ENCODE measurements around the gene ZNF33A. TPM values are rescaled to one million over a fixed set of nuclear protein-coding genes. Genes with fewer than 3 reads are reported as not detected.
A peak's percentile ranks its signal among the peaks of the same experiment; 100 is the strongest.
"Not testable (repeated sequence)": the region's sequence is repeated elsewhere in the genome, so short reads cannot be mapped to it uniquely, and the experiment has no call there.

ZNF33A gene
- total RNA-seq, 1 donor from 2014 or later = 19.0 TPM

GRCh38 chr10:38007991-38008390 lies 2.5 kb upstream of the ZNF33A start:
- H3K27ac Mint-ChIP-seq = no peak overlapping the region
- H3K9me3 Mint-ChIP-seq = no peaks in the 10 kb centered on the region
- no peaks in the 10 kb centered on the region for H3K27me3 Mint-ChIP-seq

GRCh38 chr10:38016354-38016753 lies 5.9 kb downstream of the ZNF33A start:
- Mint-ChIP-seq H3K27ac (no peak overlapping the region), H3K27me3 (no peaks in the 10 kb centered on the region), H3K4me3 (no peak overlapping the region), H3K9me3 (peaks cover 25% of the 10 kb centered on the region), H3K4me1 (peaks cover 10% of the 10 kb centered on the region), H3K36me3 (ENCODE audit: low read depth) (peaks cover 73% of the 10 kb centered on the region)
- intact Hi-C loops (cut with micrococcal nuclease) = no loop called here
- DNase-seq = no peak

More at GRCh38 chr10:38007991-38008390, 2.5 kb upstream of the ZNF33A start:
- no peak for DNase-seq
- peaks cover 17% of the 10 kb centered on the region for H3K4me1 Mint-ChIP-seq
- H3K36me3 Mint-ChIP-seq (ENCODE audit: low read depth) = peaks cover 9% of the 10 kb centered on the region
- H3K4me3 Mint-ChIP-seq = no peak overlapping the region
- intact Hi-C loops (cut with micrococcal nuclease) = no loop called here

GRCh38 chr10:38019124-38019523 lies 8.6 kb downstream of the ZNF33A start:
- Mint-ChIP-seq H3K36me3 (ENCODE audit: low read depth) (peaks cover 87% of the 10 kb centered on the region), H3K9me3 (peaks cover 25% of the 10 kb centered on the region)
- H3K4me3 Mint-ChIP-seq; H3K27ac Mint-ChIP-seq; DNase-seq; intact Hi-C loops (cut with micrococcal nuclease); H3K4me1 Mint-ChIP-seq; H3K27me3 Mint-ChIP-seq: not testable (repeated sequence)

- H3K27ac Mint-ChIP-seq = peak overlapping the region; percentile 65
- H3K4me1 Mint-ChIP-seq = peaks cover 15% of the 10 kb centered on the region
- intact Hi-C loops (cut with micrococcal nuclease) = no loop called here
- H3K4me3 Mint-ChIP-seq = no peak overlapping the region
- H3K27me3 Mint-ChIP-seq = no peaks in the 10 kb centered on the region
- H3K9me3 Mint-ChIP-seq = peaks cover 28% of the 10 kb centered on the region
- peaks cover 92% of the 10 kb centered on the region for H3K36me3 Mint-ChIP-seq (ENCODE audit: low read depth)
- no peak for DNase-seq
Observed at GRCh38 chr10:38025283-38025682, 14.8 kb downstream of the ZNF33A start.

GRCh38 chr10:38027986-38028385 lies 17.5 kb downstream of the ZNF33A start:
- no peaks in the 10 kb centered on the region for H3K27me3 Mint-ChIP-seq
- peaks cover 89% of the 10 kb centered on the region for H3K36me3 Mint-ChIP-seq (ENCODE audit: low read depth)
- no peak overlapping the region for H3K27ac Mint-ChIP-seq
- H3K4me1 Mint-ChIP-seq = peaks cover 15% of the 10 kb centered on the region
- DNase-seq = no peak
- intact Hi-C loops (cut with micrococcal nuclease) = no loop called here
- no peak overlapping the region for H3K4me3 Mint-ChIP-seq
- peaks cover 22% of the 10 kb centered on the region for H3K9me3 Mint-ChIP-seq

- intact Hi-C loops (cut with micrococcal nuclease) = no loop called here
- DNase-seq = no peak
- Mint-ChIP-seq H3K4me3 (no peak overlapping the region), H3K36me3 (ENCODE audit: low read depth) (peaks cover 82% of the 10 kb centered on the region), H3K27ac (no peak overlapping the region), H3K9me3 (peaks cover 13% of the 10 kb centered on the region), H3K4me1 (peaks cover 6% of the 10 kb centered on the region), H3K27me3 (no peaks in the 10 kb centered on the region)
Observed at GRCh38 chr10:38032886-38033285, 22.4 kb downstream of the ZNF33A start.

- no peak for DNase-seq
- Mint-ChIP-seq H3K4me3 (peak overlapping the region; percentile 91), H3K36me3 (ENCODE audit: low read depth) (peaks cover 67% of the 10 kb centered on the region), H3K9me3 (peaks cover 12% of the 10 kb centered on the region), H3K4me1 (peaks cover 18% of the 10 kb centered on the region), H3K27ac (peak overlapping the region; percentile 96), H3K27me3 (no peaks in the 10 kb centered on the region)
- intact Hi-C loops (cut with micrococcal nuclease) = loop anchor here (5.0 kb wide), 1 partner anchor 54 kb away; the partner anchor contains the start of gene ZNF37A
Observed at GRCh38 chr10:38038107-38038931, 27.8 kb downstream of the ZNF33A start.

- Mint-ChIP-seq H3K36me3 (ENCODE audit: low read depth) (peaks cover 69% of the 10 kb centered on the region), H3K4me1 (peaks cover 18% of the 10 kb centered on the region), H3K4me3 (peak overlapping the region; percentile 91), H3K27ac (peak overlapping the region; percentile 96), H3K27me3 (no peaks in the 10 kb centered on the region), H3K9me3 (peaks cover 12% of the 10 kb centered on the region)
- intact Hi-C loops (cut with micrococcal nuclease) = loop anchor here (5.0 kb wide), 1 partner anchor 53 kb away; the partner anchor contains the start of gene ZNF37A
- DNase-seq = no peak
Observed at GRCh38 chr10:38038932-38039245, 28.4 kb downstream of the ZNF33A start.

- no peaks in the 10 kb centered on the region for H3K27me3 Mint-ChIP-seq
- no peak overlapping the region for H3K27ac Mint-ChIP-seq
- no peak for DNase-seq
- H3K36me3 Mint-ChIP-seq (ENCODE audit: low read depth) = peaks cover 79% of the 10 kb centered on the region
- peaks cover 26% of the 10 kb centered on the region for H3K9me3 Mint-ChIP-seq
- peaks cover 18% of the 10 kb centered on the region for H3K4me1 Mint-ChIP-seq
- H3K4me3 Mint-ChIP-seq = no peak overlapping the region
- intact Hi-C loops (cut with micrococcal nuclease) = no loop called here
Observed at GRCh38 chr10:38043516-38043915, 33.0 kb downstream of the ZNF33A start.

- DNase-seq = no peak
- Mint-ChIP-seq H3K9me3 (peaks cover 31% of the 10 kb centered on the region), H3K4me3 (no peak overlapping the region), H3K4me1 (peaks cover 6% of the 10 kb centered on the region), H3K36me3 (ENCODE audit: low read depth) (peaks cover 80% of the 10 kb centered on the region), H3K27me3 (no peaks in the 10 kb centered on the region), H3K27ac (no peak overlapping the region)
- intact Hi-C loops (cut with micrococcal nuclease) = no loop called here
Observed at GRCh38 chr10:38045129-38045528, 34.7 kb downstream of the ZNF33A start.

- peaks cover 78% of the 10 kb centered on the region for H3K36me3 Mint-ChIP-seq (ENCODE audit: low read depth)
- H3K9me3 Mint-ChIP-seq = peaks cover 24% of the 10 kb centered on the region
- peaks cover 2% of the 10 kb centered on the region for H3K4me1 Mint-ChIP-seq
- DNase-seq = no peak
- H3K4me3 Mint-ChIP-seq = no peak overlapping the region
- no peak overlapping the region for H3K27ac Mint-ChIP-seq
- intact Hi-C loops (cut with micrococcal nuclease) = no loop called here
- H3K27me3 Mint-ChIP-seq = no peaks in the 10 kb centered on the region
Observed at GRCh38 chr10:38047666-38048065, 37.2 kb downstream of the ZNF33A start.

GRCh38 chr10:38050212-38050611 lies 39.7 kb downstream of the ZNF33A start:
- DNase-seq = no peak
- H3K9me3 Mint-ChIP-seq = peaks cover 37% of the 10 kb centered on the region
- H3K27me3 Mint-ChIP-seq = no peaks in the 10 kb centered on the region
- intact Hi-C loops (cut with micrococcal nuclease) = no loop called here
- peaks cover 81% of the 10 kb centered on the region for H3K36me3 Mint-ChIP-seq (ENCODE audit: low read depth)
- H3K27ac Mint-ChIP-seq = no peak overlapping the region
- peaks cover 2% of the 10 kb centered on the region for H3K4me1 Mint-ChIP-seq
- no peak overlapping the region for H3K4me3 Mint-ChIP-seq

GRCh38 chr10:38054361-38054797 lies 43.9 kb downstream of the ZNF33A start:
- intact Hi-C loops (cut with micrococcal nuclease) = no loop called here
- Mint-ChIP-seq H3K27ac (no peak overlapping the region), H3K4me1 (no peaks in the 10 kb centered on the region), H3K36me3 (ENCODE audit: low read depth) (peaks cover 82% of the 10 kb centered on the region), H3K4me3 (no peak overlapping the region), H3K9me3 (peaks cover 27% of the 10 kb centered on the region), H3K27me3 (no peaks in the 10 kb centered on the region)
- DNase-seq = no peak

- H3K4me1 Mint-ChIP-seq; H3K27me3 Mint-ChIP-seq; H3K27ac Mint-ChIP-seq; H3K4me3 Mint-ChIP-seq; intact Hi-C loops (cut with micrococcal nuclease): not testable (repeated sequence)
- DNase-seq = peak; percentile 23
- peaks cover 81% of the 10 kb centered on the region for H3K36me3 Mint-ChIP-seq (ENCODE audit: low read depth)
- H3K9me3 Mint-ChIP-seq = peaks cover 30% of the 10 kb centered on the region
Observed at GRCh38 chr10:38055274-38055894, 44.9 kb downstream of the ZNF33A start.
